RWPE1 (cell line): ENCODE measurements around the gene CYFIP2.

ENCODE experiments used
- CTCF ChIA-PET: fragments of 350-600 bp; sonication (Branson Sonifier 250); formaldehyde crosslinking; extraction: SDS; loops from one replicate; lab custom pipeline; 2021; lab: Yijun Ruan, JAX
- POLR2A ChIA-PET: fragments of 400-600 bp; formaldehyde crosslinking; extraction: SDS; loops from one replicate; lab custom pipeline; 2020; ENCODE audit warnings: antibody characterized with exemption; ENCODE audit not compliant: low non-redundant PET; lab: Yijun Ruan, JAX
- DNase-seq: peaks from one replicate; pipeline ENCODE4 v3.0.0; 2012; ENCODE audit warnings: low spot score
- H3K27ac ChIP-seq: fragments of 450-650 bp; 2 replicates; pipeline ENCODE4 v1.5.1; 2017
- TF ChIP-seq, protein P1 (sequence below): fragments of 450-650 bp; conservative IDR thresholded peaks from 2 replicates; pipeline ENCODE4 v1.5.1; 2017; ENCODE audit warnings: low read depth, mild to moderate bottlenecking

CYFIP2 gene

DNA sequence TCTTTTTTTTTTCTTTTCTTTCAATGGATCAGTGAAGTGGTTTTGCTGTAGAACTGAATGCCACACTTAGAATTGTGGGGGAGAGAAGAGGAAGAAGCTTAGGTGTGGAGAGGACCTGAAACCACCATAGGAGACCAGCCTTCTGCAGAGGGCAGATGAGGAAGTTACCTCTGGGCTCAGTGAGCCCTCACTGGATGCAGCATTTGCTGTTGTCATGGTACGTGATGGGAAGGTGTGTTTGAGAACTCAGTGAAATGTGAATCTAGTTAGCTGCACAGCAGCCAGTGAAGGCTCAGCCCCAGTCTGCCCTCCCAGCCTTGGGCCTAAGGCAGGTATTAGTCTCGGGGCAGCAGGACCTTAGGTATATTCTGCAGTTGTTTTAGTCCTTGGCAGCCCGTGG, 17.5 kb downstream of the CYFIP2 start:
- CTCF ChIA-PET, result interaction anchor here (0.6 to 0.7 kb wide), 3 partner anchors 45 to 800 kb away, joined by 3 read pairs; no protein-coding TSS in a partner anchor
- TF ChIP-seq, protein P1, sequence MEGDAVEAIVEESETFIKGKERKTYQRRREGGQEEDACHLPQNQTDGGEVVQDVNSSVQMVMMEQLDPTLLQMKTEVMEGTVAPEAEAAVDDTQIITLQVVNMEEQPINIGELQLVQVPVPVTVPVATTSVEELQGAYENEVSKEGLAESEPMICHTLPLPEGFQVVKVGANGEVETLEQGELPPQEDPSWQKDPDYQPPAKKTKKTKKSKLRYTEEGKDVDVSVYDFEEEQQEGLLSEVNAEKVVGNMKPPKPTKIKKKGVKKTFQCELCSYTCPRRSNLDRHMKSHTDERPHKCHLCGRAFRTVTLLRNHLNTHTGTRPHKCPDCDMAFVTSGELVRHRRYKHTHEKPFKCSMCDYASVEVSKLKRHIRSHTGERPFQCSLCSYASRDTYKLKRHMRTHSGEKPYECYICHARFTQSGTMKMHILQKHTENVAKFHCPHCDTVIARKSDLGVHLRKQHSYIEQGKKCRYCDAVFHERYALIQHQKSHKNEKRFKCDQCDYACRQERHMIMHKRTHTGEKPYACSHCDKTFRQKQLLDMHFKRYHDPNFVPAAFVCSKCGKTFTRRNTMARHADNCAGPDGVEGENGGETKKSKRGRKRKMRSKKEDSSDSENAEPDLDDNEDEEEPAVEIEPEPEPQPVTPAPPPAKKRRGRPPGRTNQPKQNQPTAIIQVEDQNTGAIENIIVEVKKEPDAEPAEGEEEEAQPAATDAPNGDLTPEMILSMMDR, result no peak
- no peak for DNase-seq
- no peak overlapping the region for H3K27ac ChIP-seq
- POLR2A ChIA-PET, result no interaction called here

DNA sequence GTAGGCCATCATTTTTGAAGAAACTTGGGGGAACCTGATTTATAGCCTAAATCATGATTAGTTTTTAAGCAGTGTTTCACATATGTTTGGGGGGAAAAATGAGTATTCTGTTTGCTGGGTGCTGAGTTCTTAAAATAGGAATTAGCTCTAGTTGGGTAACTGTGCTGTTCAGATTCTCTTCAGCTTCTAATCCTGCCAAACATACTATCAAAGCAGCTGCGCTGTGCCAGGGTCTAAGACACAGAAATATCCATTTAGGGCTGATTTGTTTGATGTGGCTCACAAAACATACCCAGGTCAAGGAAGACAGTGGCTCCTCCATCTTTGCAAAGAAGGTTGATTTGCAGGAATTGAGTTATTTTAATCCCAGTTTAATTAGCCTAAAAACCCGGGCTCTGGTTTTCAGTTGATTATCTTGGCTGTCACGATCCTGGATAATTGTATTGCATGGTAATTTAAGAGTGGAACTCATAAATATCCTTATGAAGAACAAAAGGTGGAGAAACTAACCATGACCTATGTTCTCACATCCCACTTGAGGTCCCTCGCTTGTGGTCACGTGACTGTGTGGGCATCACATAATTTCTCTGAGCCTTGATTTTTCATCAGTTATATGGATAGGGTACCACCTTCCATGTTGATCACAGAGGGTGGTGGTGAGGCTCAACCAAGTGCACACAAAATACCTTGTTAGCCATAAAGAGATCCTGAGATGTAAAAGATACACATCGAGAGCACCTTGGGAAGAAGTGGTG, 18.7 kb downstream of the CYFIP2 start:
- no peak overlapping the region for H3K27ac ChIP-seq
- DNase-seq, result no peak
- ChIA-PET POLR2A (no interaction called here), CTCF (interaction anchor here (0.6 to 0.7 kb wide), 3 partner anchors 274 to 832 kb away, joined by 3 read pairs; no protein-coding TSS in a partner anchor)
- TF ChIP-seq, protein P1, result no peak

DNA sequence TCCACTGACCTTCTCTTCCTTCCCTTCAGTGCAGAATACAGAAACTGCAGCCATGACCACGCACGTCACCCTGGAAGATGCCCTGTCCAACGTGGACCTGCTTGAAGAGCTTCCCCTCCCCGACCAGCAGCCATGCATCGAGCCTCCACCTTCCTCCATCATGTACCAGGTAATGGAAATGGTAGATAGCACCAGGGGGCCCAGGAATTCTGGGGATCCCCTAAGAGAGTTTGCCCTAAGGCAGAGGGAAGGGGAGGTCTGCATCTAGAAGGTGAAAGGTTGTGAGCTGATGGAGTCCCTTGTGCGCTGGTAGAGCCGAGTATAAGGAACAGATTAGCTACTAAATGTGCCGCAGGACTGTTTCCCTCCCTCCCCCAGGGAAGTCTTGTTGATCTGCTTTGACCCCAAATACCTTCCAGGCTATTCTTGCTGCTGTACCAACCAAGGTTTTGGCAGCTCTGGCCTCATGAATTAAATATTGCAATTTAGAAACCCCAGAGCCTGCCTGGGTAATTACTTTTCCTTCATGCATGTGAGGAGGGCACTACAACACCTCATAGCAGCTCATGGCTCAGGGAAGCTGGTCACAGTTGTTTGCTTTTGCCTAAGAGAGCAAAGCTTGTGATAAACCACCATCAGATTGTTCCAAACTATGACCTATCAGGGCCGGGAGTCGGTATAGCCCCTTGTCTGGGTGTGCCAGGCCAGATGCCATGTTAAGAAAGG, 19.6 kb downstream of the CYFIP2 start:
- CTCF ChIA-PET, result interaction anchor here (0.6 to 0.7 kb wide), 2 partner anchors 275 to 672 kb away, joined by 3 read pairs; no protein-coding TSS in a partner anchor
- TF ChIP-seq, protein P1, result no peak
- POLR2A ChIA-PET, result no interaction called here
- H3K27ac ChIP-seq, result no peak overlapping the region
- no peak for DNase-seq

DNA sequence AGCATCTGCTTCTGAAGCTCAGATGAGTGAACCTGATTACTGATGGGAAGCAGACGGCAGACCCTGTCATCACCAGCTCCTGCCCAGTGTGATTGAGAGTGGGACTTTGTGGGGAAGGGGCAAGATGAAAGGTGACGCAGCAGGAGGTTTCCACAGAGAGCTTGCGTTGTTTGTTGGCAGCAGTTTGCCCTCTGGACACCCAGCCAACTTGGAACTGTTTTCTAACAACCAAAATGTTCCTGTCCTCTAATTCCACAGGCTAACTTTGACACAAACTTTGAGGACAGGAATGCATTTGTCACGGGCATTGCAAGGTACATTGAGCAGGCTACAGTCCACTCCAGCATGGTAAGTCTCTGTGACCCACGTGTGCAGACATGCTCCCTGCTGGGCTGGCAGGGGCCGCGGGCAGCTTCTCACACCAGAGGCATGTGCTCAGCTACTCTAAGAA, 20.9 kb downstream of the CYFIP2 start:
- ChIA-PET CTCF (interaction anchor here (0.8 to 1.4 kb wide), 2 partner anchors 14 to 43 kb away, joined by 5 to 9 read pairs; no protein-coding TSS in a partner anchor), POLR2A (no interaction called here)
- H3K27ac ChIP-seq, result no peak overlapping the region
- no peak for DNase-seq
- TF ChIP-seq, protein P1, result no peak

DNA sequence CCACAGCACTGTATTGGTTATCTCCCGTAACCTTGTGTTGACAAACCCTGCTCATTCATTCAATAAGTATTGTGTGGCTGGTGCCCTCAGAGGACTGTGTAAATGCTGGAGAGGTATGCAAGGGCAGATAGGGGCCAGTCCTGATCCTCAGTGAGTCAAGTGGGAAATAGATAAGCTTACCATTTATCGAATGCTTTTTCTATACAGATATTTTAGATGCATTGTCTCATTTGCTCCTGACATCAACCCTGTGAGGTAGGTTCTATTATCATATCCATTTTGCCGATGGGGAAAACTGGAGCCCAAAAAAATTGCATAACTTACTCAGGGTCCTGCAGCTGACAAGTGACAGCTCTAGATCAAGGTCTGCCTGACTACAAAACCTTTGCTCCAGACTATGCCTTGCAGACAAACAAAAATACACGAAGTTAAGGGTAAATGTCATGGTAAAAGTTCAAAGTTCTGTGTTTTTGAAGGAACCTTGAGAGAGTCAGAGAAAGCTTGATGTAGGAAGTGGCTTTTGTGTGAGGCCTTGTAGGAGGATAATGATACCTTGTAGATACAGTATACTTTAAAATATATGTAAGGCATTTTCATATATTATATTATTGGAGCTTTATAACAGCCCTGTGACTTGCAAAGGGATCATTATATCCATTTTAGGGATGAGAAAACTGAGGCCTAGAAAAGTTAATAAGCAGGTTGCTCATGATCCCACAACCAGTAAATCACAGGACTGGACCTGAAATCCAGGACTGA, 22.7 kb downstream of the CYFIP2 start:
- H3K27ac ChIP-seq, result no peak overlapping the region
- DNase-seq, result no peak
- CTCF ChIA-PET, result no interaction called here
- TF ChIP-seq, protein P1, result no peak
- POLR2A ChIA-PET, result no interaction called here
